Forelimb muscle (tissue), 1 donor: ENCODE data around the gene ADCY5. TPM values are rescaled to one million over a fixed set of nuclear protein-coding genes. Genes with fewer than 3 reads are reported as not detected.

Experiments
- DNase-seq: peaks from one replicate; pipeline ENCODE4 v3.0.0-alpha.2; 2013; ENCODE audit warnings: low read depth
- polyA plus RNA-seq: library from polyadenylated mRNA; unstranded; fragments of 120-200 nt; gene quantifications from one replicate; pipeline ENCODE4 v1.2.1, GENCODE V29; 2013; ENCODE audit not compliant: insufficient read length

Gene ADCY5
- polyA plus RNA-seq, 1 donor: 4.3 TPM

- DNase-seq: no peak
These were observed 19.3 kb downstream of the ADCY5 start for GRCh38 chr3:123429362-123430125.

GRCh38 chr3:123424999-123425712, 23.7 kb downstream of the ADCY5 start:
- no peak for DNase-seq

GRCh38 chr3:123424321-123424998, 24.4 kb downstream of the ADCY5 start:
- DNase-seq: no peak

GRCh38 chr3:123423806-123424205, 25.1 kb downstream of the ADCY5 start:
- DNase-seq: no peak

- DNase-seq: no peak
These were observed 25.9 kb downstream of the ADCY5 start for GRCh38 chr3:123423031-123423430.

- DNase-seq: no peak
These were observed 26.4 kb downstream of the ADCY5 start for GRCh38 chr3:123422457-123422856.

GRCh38 chr3:123421353-123422174, 27.3 kb downstream of the ADCY5 start:
- no peak for DNase-seq

GRCh38 chr3:123420416-123420968, 28.4 kb downstream of the ADCY5 start:
- DNase-seq: no peak

- DNase-seq: no peak
These were observed 29.0 kb downstream of the ADCY5 start for GRCh38 chr3:123419850-123420297.

GRCh38 chr3:123419181-123419849, 29.6 kb downstream of the ADCY5 start:
- DNase-seq: no peak

- DNase-seq: no peak
These were observed 32.2 kb downstream of the ADCY5 start for GRCh38 chr3:123416647-123417046.

- DNase-seq: no peak
These were observed 32.7 kb downstream of the ADCY5 start for GRCh38 chr3:123416173-123416572.

GRCh38 chr3:123414973-123415775, 33.7 kb downstream of the ADCY5 start:
- DNase-seq: no peak

- DNase-seq: no peak
These were observed 35.9 kb downstream of the ADCY5 start for GRCh38 chr3:123412811-123413604.

GRCh38 chr3:123412076-123412475, 36.8 kb downstream of the ADCY5 start:
- DNase-seq: no peak

GRCh38 chr3:123411340-123412040, 37.4 kb downstream of the ADCY5 start:
- DNase-seq: no peak

GRCh38 chr3:123410149-123410515, 38.8 kb downstream of the ADCY5 start:
- DNase-seq: no peak

- no peak for DNase-seq
These were observed 39.3 kb downstream of the ADCY5 start for GRCh38 chr3:123409443-123410148.
